RWPE2 (cell line): ENCODE measurements around the gene NEGR1.

ENCODE experiments used
- ATAC-seq: fragments of 200-7000 bp; cut with Tn5 transposase; 3 replicates; pipeline ENCODE4 v1.9.1; 2021; ENCODE audit warnings: low read depth
- DNase-seq: peaks from one replicate; pipeline ENCODE4 v3.0.0-alpha.2; 2020; ENCODE audit warnings: low spot score
- H3K27ac ChIP-seq: fragments of 450-650 bp; 2 replicates; pipeline ENCODE4 v1.5.1; 2017; ENCODE audit warnings: mild to moderate bottlenecking; ENCODE audit not compliant: poor library complexity, severe bottlenecking
- H3K27me3 ChIP-seq: fragments of 250-450 bp; sonication (Bioruptor Pico); 2 replicates; pipeline ENCODE4 v1.5.1; 2021; ENCODE audit warnings: mild to moderate bottlenecking, moderate library complexity; ENCODE audit not compliant: insufficient read depth, poor library complexity, severe bottlenecking
- H3K36me3 ChIP-seq: fragments of 250-450 bp; sonication (Bioruptor Pico); 2 replicates; pipeline ENCODE4 v1.5.1; 2020; ENCODE audit warnings: low read depth, mild to moderate bottlenecking, moderate library complexity
- H3K4me1 ChIP-seq: fragments of 250-450 bp; sonication (Bioruptor Pico); 2 replicates; pipeline ENCODE4 v1.5.1; 2021; ENCODE audit warnings: mild to moderate bottlenecking, moderate library complexity; ENCODE audit not compliant: insufficient read depth, poor library complexity, severe bottlenecking
- H3K4me3 ChIP-seq: fragments of 250-450 bp; sonication (Bioruptor Pico); 2 replicates; pipeline ENCODE4 v1.5.1; 2021; ENCODE audit warnings: mild to moderate bottlenecking, moderate library complexity; ENCODE audit not compliant: severe bottlenecking
- H3K9me3 ChIP-seq: fragments of 250-450 bp; sonication (Bioruptor Pico); 2 replicates; pipeline ENCODE4 v1.5.1; 2021; ENCODE audit warnings: mild to moderate bottlenecking, moderate library complexity; ENCODE audit not compliant: severe bottlenecking
- TF ChIP-seq, protein P1 (sequence below): fragments of 450-650 bp; IDR thresholded peaks from one replicate; pipeline ENCODE4 v1.5.1; 2017; ENCODE audit warnings: mild to moderate bottlenecking, moderate library complexity; ENCODE audit not compliant: poor library complexity, severe bottlenecking

Gene NEGR1

GRCh38 chr1:71721532-71721931 lies 560.8 kb downstream of the NEGR1 start:
- no peaks in the 10 kb centered on the region for H3K9me3 ChIP-seq
- no peaks in the 10 kb centered on the region for H3K4me1 ChIP-seq
- DNase-seq (no peak), ATAC-seq (no peak)
- H3K27ac ChIP-seq: no peak overlapping the region
- TF ChIP-seq, protein P1, sequence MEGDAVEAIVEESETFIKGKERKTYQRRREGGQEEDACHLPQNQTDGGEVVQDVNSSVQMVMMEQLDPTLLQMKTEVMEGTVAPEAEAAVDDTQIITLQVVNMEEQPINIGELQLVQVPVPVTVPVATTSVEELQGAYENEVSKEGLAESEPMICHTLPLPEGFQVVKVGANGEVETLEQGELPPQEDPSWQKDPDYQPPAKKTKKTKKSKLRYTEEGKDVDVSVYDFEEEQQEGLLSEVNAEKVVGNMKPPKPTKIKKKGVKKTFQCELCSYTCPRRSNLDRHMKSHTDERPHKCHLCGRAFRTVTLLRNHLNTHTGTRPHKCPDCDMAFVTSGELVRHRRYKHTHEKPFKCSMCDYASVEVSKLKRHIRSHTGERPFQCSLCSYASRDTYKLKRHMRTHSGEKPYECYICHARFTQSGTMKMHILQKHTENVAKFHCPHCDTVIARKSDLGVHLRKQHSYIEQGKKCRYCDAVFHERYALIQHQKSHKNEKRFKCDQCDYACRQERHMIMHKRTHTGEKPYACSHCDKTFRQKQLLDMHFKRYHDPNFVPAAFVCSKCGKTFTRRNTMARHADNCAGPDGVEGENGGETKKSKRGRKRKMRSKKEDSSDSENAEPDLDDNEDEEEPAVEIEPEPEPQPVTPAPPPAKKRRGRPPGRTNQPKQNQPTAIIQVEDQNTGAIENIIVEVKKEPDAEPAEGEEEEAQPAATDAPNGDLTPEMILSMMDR: no peak
- no peaks in the 10 kb centered on the region for H3K36me3 ChIP-seq
- no peak overlapping the region for H3K4me3 ChIP-seq
- no peaks in the 10 kb centered on the region for H3K27me3 ChIP-seq

- Histone ChIP-seq H3K9me3 (no peaks in the 10 kb centered on the region), H3K36me3 (no peaks in the 10 kb centered on the region), H3K27me3 (no peaks in the 10 kb centered on the region), H3K27ac (no peak overlapping the region), H3K4me1 (no peaks in the 10 kb centered on the region), H3K4me3 (no peak overlapping the region)
- TF ChIP-seq, protein P1: no peak
- DNase-seq (no peak), ATAC-seq (no peak)
These were observed 563.0 kb downstream of the NEGR1 start for GRCh38 chr1:71719330-71719729.

GRCh38 chr1:71717186-71717585 lies 565.2 kb downstream of the NEGR1 start:
- H3K4me3 ChIP-seq: no peak overlapping the region
- no peaks in the 10 kb centered on the region for H3K4me1 ChIP-seq
- ATAC-seq (no peak), DNase-seq (no peak)
- H3K27me3 ChIP-seq: no peaks in the 10 kb centered on the region
- no peaks in the 10 kb centered on the region for H3K9me3 ChIP-seq
- no peaks in the 10 kb centered on the region for H3K36me3 ChIP-seq
- TF ChIP-seq, protein P1: no peak
- H3K27ac ChIP-seq: no peak overlapping the region

- no peaks in the 10 kb centered on the region for H3K9me3 ChIP-seq
- TF ChIP-seq, protein P1: no peak
- H3K36me3 ChIP-seq: no peaks in the 10 kb centered on the region
- H3K27me3 ChIP-seq: no peaks in the 10 kb centered on the region
- no peak for ATAC-seq
- no peaks in the 10 kb centered on the region for H3K4me1 ChIP-seq
- H3K27ac ChIP-seq: no peak overlapping the region
- no peak for DNase-seq
- no peak overlapping the region for H3K4me3 ChIP-seq
These were observed 570.9 kb downstream of the NEGR1 start for GRCh38 chr1:71711456-71711855.

DNA sequence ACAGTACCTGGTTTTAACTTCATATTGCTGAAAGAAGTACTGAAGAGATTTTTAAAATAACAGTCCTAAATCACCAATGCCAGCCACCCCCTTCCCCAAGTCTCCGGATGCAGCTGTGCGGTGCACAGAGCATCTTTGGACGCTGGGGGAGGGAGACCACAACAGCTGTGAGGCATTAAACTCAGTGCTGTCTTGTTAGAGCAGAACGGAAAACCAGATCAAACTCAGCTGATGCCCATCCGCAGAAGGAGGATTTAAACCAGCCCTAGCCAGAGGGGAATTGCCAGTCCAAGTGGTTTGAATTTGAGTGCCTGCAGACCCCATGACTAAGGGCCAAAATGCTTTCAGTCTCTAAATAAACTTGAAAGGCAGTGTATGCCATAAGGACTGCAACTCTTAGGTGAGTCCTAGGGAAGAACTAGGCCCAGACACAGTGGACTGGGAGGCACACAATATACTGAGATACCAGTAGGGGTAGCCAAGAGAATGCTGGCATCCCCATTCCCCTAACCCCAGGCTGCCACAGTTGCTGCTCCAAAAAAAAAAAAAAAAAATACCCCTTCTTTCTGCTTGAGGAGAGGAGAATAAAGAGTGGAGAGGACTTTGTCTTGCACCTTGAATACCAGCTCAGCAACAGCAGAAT lies 576.2 kb downstream of the NEGR1 start:
- no peak for ATAC-seq
- TF ChIP-seq, protein P1: no peak
- H3K4me3 ChIP-seq: no peak overlapping the region

More for the DNA sequence above, 576.2 kb downstream of the NEGR1 start:
- H3K9me3 ChIP-seq: no peaks in the 10 kb centered on the region
- no peaks in the 10 kb centered on the region for H3K27me3 ChIP-seq
- DNase-seq: no peak
- H3K27ac ChIP-seq: no peak overlapping the region
- no peaks in the 10 kb centered on the region for H3K4me1 ChIP-seq
- no peaks in the 10 kb centered on the region for H3K36me3 ChIP-seq
